ENCODE measurements around the gene BRMS1L. TPM values are rescaled to one million over a fixed set of nuclear protein-coding genes. Genes with fewer than 3 reads are reported as not detected.
"Not testable (repeated sequence)": the region's sequence is repeated elsewhere in the genome, so short reads cannot be mapped to it uniquely, and the experiment has no call there.

BRMS1L gene
- total RNA-seq, 1 donor from 2014 or later = 4.7 TPM

DNA sequence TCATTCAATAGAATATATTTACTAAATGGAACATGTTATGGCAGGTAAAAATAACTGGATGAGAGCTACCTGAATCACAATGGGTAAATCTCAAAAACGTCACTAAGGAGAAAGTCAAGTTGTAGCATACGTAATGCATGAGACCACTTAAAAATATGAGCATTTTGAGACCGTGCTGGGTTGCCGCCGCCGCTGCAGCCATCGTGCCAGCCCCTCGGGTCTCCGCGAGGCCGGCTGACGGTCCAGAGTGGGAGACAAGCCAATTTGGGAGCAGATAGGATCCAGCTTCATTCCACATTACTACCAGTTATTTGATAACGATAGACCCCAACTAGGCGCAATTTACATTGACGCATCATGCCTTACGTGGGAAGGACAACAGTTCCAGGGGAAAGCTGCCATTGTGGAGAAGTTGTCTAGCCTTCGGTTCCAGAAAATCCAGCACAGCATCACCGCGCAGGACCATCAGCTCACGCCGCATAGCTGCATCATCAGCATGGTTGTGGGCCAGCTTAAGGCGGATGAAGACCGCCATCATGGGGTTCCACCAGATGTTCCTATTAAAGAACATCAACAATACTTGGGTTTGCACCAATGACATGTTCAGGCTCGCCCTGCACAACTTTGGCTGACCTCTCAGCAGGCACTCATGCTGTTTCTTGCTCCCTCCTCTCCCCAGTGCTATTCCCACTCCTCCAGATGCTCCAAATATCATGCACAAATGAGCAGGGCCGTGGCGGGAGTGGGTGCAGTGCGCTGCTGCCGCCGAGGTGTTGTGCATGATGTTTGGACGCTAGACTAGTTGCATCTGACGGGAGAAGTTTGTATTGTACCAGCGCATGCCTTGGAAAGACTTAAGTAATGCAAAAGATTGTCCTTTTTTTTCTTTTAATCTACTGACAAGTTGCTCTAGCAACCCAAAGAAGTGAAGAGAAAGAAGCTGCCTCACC lies 6.3 kb upstream of the BRMS1L start:
- intact Hi-C loops (cut with micrococcal nuclease) = no loop called here

DNA sequence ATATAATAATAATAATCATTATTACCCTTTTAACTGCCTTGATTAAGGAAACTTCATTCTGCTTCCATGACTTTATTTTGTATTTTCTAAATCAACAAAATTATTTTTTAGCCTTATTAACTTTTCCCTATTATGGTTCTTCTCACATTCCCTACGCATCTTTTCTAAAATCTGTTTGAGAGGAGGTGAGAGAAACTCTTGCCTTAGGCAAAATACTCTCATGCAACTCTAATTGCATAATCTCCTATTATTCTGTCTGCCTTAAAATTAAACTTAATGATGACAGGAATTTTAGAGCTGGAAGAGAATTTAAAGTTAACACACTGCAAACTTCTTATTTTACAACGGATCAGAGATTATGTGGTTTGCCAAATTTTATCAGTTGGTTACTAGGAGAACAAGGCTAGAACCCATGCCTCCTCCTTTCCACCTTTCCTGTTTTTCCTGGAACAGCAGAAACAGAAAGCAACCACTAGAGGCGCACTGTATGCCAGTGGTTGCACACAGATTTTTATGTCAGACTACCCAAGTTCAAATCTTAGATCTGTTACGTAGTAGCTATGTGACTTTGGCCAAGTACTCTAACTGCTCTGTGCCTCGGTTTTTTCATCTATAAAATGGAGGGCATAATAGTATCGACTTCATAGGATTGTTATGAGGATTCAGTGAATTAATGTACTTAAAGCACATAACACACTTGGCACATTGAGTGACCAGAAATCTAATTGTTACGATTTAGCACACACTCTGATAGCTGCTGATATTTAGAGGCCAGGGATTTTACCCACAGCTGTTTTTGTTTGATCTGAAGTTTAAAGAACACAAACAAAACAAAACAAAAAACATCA lies 4.3 kb upstream of the BRMS1L start:
- intact Hi-C loops (cut with micrococcal nuclease) = loop anchor here (1.0 kb wide), 1 partner anchor 12 kb away; the partner anchor contains the start of gene RALGAPA1

GRCh38 chr14:35822501-35822900 lies 3.6 kb upstream of the BRMS1L start:
- intact Hi-C loops (cut with micrococcal nuclease) = loop anchor here (1.0 kb wide), 1 partner anchor 13 kb away; the partner anchor contains the start of gene RALGAPA1

- intact Hi-C loops (cut with micrococcal nuclease) = loop anchor here (5.0 kb wide), 2 partner anchors 292 to 1287 kb away; partner anchors contain the start of genes EAPP and INSM2
Observed at GRCh38 chr14:35824446-35825165, 1.5 kb upstream of the BRMS1L start.

- intact Hi-C loops (cut with micrococcal nuclease) = loop anchor here (1.0 to 5.0 kb wide), 12 partner anchors 8 to 1289 kb away; partner anchors contain the start of genes EAPP, FAM177A1, INSM2 and MBIP
Observed at GRCh38 chr14:35825968-35826217, 245 bp upstream of the BRMS1L start.

- intact Hi-C loops (cut with micrococcal nuclease) = loop anchor here (1.0 to 5.0 kb wide), 12 partner anchors 9 to 1290 kb away; partner anchors contain the start of genes EAPP, FAM177A1, INSM2 and MBIP
Observed at GRCh38 chr14:35826952-35827416, 846 bp downstream of the BRMS1L start.

DNA sequence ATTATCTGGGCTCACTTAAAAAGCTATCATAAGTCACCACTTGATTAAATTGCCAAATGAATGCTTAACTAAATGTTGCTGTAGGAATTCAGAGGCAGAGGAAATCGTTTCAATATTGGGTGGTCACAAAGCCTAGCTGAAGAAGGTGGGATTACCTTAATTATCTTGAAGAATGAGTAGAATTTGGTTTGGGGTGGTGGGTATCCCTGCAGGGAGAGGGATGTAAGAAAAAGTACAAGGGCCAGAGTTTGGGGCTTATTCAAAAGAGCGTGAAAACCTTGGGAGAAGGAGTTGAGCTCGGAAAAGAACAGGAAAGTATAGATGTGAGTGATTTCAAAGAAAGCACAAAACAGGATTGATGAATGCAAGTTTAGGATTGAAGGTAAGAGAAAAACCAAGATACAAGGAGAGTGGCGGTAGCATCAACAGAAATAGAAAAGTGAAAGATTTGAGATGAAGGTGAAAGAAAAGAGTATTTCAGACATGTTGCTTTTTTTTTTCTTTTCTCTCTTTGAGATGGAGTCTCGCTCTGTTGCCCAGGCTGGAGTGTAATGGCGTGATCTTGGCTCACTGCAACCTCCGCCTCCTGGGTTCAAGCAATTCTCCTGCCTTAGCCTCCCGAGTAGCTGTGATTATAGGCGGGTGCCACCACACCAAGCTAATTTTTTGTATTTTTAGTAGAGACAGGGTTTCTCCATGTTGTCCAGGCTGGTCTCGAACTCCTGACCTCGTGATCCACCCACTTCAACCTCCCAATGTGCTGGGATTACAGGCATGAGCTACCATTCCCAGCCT lies 1.7 kb downstream of the BRMS1L start:
- intact Hi-C loops (cut with micrococcal nuclease) = loop anchor here (2.0 to 5.0 kb wide), 3 partner anchors 105 to 1291 kb away; partner anchors contain the start of genes EAPP and INSM2

- intact Hi-C loops (cut with micrococcal nuclease) = loop anchor here (5.0 kb wide), 2 partner anchors 297 to 1292 kb away; partner anchors contain the start of genes EAPP and INSM2
Observed at GRCh38 chr14:35829449-35829848, 3.3 kb downstream of the BRMS1L start.

- intact Hi-C loops (cut with micrococcal nuclease) = no loop called here
Observed at GRCh38 chr14:35835208-35835982, 9.3 kb downstream of the BRMS1L start.

DNA sequence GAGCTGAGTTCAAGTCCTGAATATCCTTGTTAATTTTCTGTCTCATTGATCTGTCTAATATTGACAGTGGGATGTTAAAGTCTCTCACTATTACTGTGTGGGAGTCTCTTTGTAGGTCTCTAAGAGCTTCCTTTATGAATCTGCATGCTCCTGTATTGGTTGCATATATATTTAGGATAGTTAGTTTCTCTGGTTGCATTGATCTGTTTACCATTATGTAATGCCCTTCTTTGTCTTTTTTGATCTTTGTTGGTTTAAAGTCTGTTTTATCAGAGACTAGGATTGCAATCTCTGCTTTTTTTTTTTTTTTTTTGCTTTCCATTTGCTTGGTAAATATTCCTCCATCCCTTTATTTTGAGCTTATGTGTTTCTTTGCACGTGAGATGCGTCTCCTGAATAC lies 15.6 kb downstream of the BRMS1L start:
- intact Hi-C loops (cut with micrococcal nuclease) = not testable (repeated sequence)

GRCh38 chr14:35842245-35842644 lies 16.1 kb downstream of the BRMS1L start:
- intact Hi-C loops (cut with micrococcal nuclease) = not testable (repeated sequence)

DNA sequence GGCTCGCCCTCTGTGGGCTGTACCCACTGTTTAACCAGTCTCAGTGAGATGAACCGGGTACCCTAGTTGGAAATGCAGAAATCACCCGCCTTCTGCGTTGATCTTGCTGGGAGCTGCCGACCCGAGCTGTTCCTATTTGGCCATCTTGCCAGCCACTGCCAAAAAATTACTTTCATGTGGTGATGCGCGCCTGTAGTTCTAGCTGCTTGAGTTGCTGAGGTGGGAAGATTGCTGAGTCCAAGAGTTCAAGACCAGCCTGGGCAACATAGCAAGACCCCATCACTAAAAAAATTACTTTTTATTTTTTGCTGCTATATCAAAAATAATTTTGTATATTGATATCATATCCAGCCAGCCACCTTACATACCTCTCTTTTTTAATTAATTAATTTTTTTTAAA lies 18.4 kb downstream of the BRMS1L start:
- intact Hi-C loops (cut with micrococcal nuclease) = no loop called here

GRCh38 chr14:35847636-35848035 lies 21.5 kb downstream of the BRMS1L start:
- intact Hi-C loops (cut with micrococcal nuclease) = no loop called here

DNA sequence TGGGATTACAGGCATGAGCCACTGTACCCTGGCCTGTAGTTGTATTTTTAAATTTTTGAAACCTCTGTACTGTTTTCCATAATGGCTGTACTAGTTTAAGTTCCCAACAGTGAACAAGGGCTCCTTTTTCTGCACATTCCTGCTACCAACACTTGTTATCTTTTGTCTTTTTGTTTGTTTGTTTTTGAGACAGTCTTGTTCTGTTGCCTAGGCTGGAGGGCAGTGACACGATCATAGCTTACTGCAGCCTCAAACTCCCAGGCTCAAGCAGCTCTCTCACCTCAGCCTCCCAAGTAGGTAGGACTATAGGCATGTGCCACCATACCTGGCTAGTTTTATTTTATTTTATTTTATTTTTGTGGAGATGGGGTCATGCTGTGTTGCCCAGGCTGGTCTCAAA lies 23.0 kb downstream of the BRMS1L start:
- intact Hi-C loops (cut with micrococcal nuclease) = no loop called here

DNA sequence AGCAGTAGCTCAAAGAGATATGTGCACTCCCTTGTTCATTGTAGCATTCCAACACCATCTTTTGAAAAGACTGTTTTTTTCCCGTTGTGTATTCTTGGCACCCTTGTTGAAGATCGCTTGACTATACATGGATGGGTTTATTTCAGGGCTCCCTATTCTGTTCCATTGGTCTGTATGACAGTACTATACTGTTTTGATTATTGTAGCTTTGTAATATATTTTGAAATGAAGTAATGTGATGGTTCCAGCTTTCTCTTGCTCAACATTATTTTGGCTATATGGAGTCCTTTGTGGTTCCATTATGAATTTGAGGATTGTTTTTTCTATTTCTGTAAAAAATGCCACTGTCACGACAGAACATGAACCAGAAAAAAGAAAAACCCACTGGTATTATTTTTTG lies 25.7 kb downstream of the BRMS1L start:
- intact Hi-C loops (cut with micrococcal nuclease) = no loop called here

DNA sequence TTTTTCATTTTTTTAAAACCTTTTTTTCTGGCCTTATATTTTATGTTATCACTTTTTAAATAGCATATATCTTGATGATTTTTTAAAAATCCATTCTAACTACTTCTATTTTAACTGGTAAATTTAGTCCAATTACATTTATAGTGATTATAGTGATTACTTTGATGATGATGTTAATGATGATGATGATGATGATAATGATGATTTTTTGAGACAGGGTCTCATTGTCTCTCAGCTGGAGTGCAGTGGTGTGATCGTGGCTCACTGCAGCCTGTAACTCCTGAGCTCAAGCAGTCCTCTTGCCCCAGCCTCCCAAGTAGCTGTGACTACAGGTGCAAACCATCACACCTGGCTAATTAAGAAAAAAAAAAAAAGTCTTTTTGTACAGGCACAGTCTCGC lies 27.1 kb downstream of the BRMS1L start:
- intact Hi-C loops (cut with micrococcal nuclease) = no loop called here

- intact Hi-C loops (cut with micrococcal nuclease) = no loop called here
Observed at GRCh38 chr14:35854696-35855270, 28.6 kb downstream of the BRMS1L start.

DNA sequence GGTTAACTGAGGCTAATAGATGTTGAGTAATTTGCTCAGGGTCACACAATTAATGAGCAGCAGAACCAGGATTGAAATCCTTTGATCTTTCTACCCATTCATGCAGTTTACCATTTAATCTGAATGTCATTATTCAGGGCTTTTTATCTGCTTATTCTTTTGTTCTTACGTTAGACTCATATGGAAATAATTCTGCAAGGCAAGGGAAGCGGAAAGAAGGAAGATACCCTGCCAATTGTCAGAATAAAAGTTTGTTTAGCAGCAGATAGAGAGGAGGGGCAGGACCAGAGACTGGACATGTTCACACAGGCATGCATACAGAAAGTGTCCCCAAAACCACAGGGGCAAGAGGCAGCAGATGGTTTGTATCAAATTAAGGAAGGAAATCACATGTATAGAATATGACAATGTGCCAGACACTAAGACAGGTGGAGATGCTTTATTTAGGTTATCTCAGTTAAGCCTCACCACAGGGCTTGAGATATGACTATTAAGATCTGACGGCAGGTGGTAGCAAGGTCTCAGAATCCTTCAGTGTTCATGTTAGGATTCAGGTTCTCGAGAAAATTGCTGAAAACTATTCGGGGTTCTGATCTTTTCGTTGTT lies 29.8 kb downstream of the BRMS1L start:
- intact Hi-C loops (cut with micrococcal nuclease) = no loop called here

Data from T-helper 1 cell treated with Interleukin-12 subunit alpha and Interleukin-12 subunit beta and Interleukin-4 antibody, amounts not matched to agents 30 ng/mL and 1 ng/mL, for 36 hours (primary cell).